K562 (cell line): ENCODE data around the gene VGF.
"Not testable (repeated sequence)": the region's sequence is repeated elsewhere in the genome, so short reads cannot be mapped to it uniquely, and the experiment has no call there.

Experiments used
- CTCF ChIP-seq, 3 experiments: IDR thresholded peaks in 2 of 3; conservative IDR thresholded peaks in 1 of 3; 2 replicates each; pipeline ENCODE4 v1.5.1; 2011 to 2012; ENCODE audit warnings: low read length in 3 of 3, mild to moderate bottlenecking in 3 of 3, control low read depth in 2 of 3, improper control_type of control experiment in 1 of 3, inconsistent platforms in 1 of 3, low read depth in 1 of 3, mixed read lengths in 1 of 3, moderate library complexity in 1 of 3; ENCODE audit not compliant: insufficient read depth in 2 of 3
- LEF1 ChIP-seq: fragments of 450-650 bp; IDR thresholded peaks from 2 replicates; pipeline ENCODE4 v1.6.1; 2016; ENCODE audit warnings: mild to moderate bottlenecking
- NKRF ChIP-seq: fragments of 450-650 bp; IDR thresholded peaks from 2 replicates; pipeline ENCODE4 v1.6.1; 2016; ENCODE audit warnings: borderline replicate concordance
- POLR2AphosphoS5 ChIP-seq: IDR thresholded peaks from 2 replicates; pipeline ENCODE4 v1.6.1; 2011; ENCODE audit warnings: mild to moderate bottlenecking, low read depth, low read length, moderate library complexity; ENCODE audit not compliant: control insufficient read depth, insufficient read depth
- RFX5 ChIP-seq: IDR thresholded peaks from 2 replicates; pipeline ENCODE4 v1.6.1; 2011; ENCODE audit warnings: low read depth, mild to moderate bottlenecking, improper control_type of control experiment, low read length
- TAF1 ChIP-seq: IDR thresholded peaks from 2 replicates; pipeline ENCODE4 v1.6.1; 2011; ENCODE audit warnings: mild to moderate bottlenecking, low read length, moderate library complexity; ENCODE audit not compliant: insufficient read depth, control insufficient read depth, severe bottlenecking; ENCODE audit errors: extremely low read depth

GRCh38 chr7:101132626-101133600 lies 32.5 kb downstream of the VGF start:
- not testable (repeated sequence) for TF ChIP-seq POLR2AphosphoS5; LEF1; CTCF (IDR thresholded peaks at IDR 0.05 in 2 of 3, conservative IDR thresholded peaks at IDR 0.05 in 1 of 3; ENCODE audit: insufficient read depth in 2 of 3, low read depth in 1 of 3, low read length in 3 of 3); TAF1; RFX5; NKRF
